HL-60 (cell line): ENCODE measurements around the gene SPATS2L.
A peak's percentile ranks its signal among the peaks of the same experiment; 100 is the strongest.

Source experiments
- DNase-seq, 2 experiments: peaks; one replicate each; pipeline ENCODE4 v3.0.0-alpha.2; 2010 to 2020; ENCODE audit warnings: low read depth in 1 of 2, low spot score in 1 of 2
- H3K27ac ChIP-seq: fragments of 250-450 bp; sonication (Bioruptor Pico); replicated peaks from 2 replicates; pipeline ENCODE4 v1.5.1; 2020; ENCODE audit warnings: mild to moderate bottlenecking, moderate library complexity
- H3K27me3 ChIP-seq: fragments of 250-450 bp; sonication (Bioruptor Pico); 2 replicates; pipeline ENCODE4 v1.5.1; 2021; ENCODE audit warnings: mild to moderate bottlenecking, moderate library complexity; ENCODE audit not compliant: insufficient read depth, poor library complexity, severe bottlenecking
- H3K4me3 ChIP-seq: replicated peaks from 2 replicates; pipeline ENCODE4 v1.5.1; 2011; ENCODE audit warnings: mild to moderate bottlenecking, control low read depth, low read length; ENCODE audit not compliant: insufficient read depth
- GABPA ChIP-seq: IDR thresholded peaks from 2 replicates; pipeline ENCODE4 v1.6.1; 2012; ENCODE audit warnings: low read depth
- POLR2AphosphoS5 ChIP-seq: IDR thresholded peaks from 2 replicates; pipeline ENCODE4 v1.6.1; 2012; ENCODE audit warnings: low read depth
- SPI1 ChIP-seq: IDR thresholded peaks from 2 replicates; pipeline ENCODE4 v1.6.1; 2012; ENCODE audit warnings: low read depth, mild to moderate bottlenecking, borderline replicate concordance
- TF ChIP-seq, protein P1 (sequence below): IDR thresholded peaks from one replicate; pipeline ENCODE4 v1.5.1; 2011; ENCODE audit warnings: low read length, control low read depth, inconsistent platforms; ENCODE audit not compliant: insufficient read depth
- TF ChIP-seq, protein P2 (sequence below): IDR thresholded peaks from 2 replicates; pipeline ENCODE4 v1.6.1; 2012; ENCODE audit warnings: low read depth; ENCODE audit not compliant: insufficient replicate concordance

SPATS2L gene

DNA sequence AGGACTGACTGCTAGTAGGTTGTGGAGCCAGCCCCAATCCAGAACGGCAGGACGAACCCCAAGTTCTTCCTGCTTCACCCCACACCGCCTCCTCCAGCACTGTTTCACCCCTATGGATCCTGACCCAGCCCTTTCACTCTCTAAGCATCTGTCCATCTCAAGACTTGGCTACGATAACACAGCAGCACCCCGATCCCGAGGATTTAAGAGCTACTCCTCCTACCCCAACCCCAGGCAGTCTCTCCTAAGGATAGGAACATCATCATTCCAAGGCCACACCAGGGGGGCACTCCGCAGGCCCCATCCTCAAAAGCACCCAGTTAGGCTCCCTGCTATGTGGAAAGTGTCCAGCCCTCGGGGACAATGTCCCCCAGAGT, 202.7 kb downstream of the SPATS2L start:
- TF ChIP-seq SPI1 (no peak), POLR2AphosphoS5 (no peak), GABPA (no peak)
- TF ChIP-seq, protein P1, sequence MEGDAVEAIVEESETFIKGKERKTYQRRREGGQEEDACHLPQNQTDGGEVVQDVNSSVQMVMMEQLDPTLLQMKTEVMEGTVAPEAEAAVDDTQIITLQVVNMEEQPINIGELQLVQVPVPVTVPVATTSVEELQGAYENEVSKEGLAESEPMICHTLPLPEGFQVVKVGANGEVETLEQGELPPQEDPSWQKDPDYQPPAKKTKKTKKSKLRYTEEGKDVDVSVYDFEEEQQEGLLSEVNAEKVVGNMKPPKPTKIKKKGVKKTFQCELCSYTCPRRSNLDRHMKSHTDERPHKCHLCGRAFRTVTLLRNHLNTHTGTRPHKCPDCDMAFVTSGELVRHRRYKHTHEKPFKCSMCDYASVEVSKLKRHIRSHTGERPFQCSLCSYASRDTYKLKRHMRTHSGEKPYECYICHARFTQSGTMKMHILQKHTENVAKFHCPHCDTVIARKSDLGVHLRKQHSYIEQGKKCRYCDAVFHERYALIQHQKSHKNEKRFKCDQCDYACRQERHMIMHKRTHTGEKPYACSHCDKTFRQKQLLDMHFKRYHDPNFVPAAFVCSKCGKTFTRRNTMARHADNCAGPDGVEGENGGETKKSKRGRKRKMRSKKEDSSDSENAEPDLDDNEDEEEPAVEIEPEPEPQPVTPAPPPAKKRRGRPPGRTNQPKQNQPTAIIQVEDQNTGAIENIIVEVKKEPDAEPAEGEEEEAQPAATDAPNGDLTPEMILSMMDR = no peak
- TF ChIP-seq, protein P2, sequence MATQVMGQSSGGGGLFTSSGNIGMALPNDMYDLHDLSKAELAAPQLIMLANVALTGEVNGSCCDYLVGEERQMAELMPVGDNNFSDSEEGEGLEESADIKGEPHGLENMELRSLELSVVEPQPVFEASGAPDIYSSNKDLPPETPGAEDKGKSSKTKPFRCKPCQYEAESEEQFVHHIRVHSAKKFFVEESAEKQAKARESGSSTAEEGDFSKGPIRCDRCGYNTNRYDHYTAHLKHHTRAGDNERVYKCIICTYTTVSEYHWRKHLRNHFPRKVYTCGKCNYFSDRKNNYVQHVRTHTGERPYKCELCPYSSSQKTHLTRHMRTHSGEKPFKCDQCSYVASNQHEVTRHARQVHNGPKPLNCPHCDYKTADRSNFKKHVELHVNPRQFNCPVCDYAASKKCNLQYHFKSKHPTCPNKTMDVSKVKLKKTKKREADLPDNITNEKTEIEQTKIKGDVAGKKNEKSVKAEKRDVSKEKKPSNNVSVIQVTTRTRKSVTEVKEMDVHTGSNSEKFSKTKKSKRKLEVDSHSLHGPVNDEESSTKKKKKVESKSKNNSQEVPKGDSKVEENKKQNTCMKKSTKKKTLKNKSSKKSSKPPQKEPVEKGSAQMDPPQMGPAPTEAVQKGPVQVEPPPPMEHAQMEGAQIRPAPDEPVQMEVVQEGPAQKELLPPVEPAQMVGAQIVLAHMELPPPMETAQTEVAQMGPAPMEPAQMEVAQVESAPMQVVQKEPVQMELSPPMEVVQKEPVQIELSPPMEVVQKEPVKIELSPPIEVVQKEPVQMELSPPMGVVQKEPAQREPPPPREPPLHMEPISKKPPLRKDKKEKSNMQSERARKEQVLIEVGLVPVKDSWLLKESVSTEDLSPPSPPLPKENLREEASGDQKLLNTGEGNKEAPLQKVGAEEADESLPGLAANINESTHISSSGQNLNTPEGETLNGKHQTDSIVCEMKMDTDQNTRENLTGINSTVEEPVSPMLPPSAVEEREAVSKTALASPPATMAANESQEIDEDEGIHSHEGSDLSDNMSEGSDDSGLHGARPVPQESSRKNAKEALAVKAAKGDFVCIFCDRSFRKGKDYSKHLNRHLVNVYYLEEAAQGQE = no peak
- Histone ChIP-seq H3K4me3 (peak overlapping the region; percentile 69), H3K27ac (peak overlapping the region; percentile 77), H3K27me3 (no peaks in the 10 kb centered on the region)
- no peak for DNase-seq

DNA sequence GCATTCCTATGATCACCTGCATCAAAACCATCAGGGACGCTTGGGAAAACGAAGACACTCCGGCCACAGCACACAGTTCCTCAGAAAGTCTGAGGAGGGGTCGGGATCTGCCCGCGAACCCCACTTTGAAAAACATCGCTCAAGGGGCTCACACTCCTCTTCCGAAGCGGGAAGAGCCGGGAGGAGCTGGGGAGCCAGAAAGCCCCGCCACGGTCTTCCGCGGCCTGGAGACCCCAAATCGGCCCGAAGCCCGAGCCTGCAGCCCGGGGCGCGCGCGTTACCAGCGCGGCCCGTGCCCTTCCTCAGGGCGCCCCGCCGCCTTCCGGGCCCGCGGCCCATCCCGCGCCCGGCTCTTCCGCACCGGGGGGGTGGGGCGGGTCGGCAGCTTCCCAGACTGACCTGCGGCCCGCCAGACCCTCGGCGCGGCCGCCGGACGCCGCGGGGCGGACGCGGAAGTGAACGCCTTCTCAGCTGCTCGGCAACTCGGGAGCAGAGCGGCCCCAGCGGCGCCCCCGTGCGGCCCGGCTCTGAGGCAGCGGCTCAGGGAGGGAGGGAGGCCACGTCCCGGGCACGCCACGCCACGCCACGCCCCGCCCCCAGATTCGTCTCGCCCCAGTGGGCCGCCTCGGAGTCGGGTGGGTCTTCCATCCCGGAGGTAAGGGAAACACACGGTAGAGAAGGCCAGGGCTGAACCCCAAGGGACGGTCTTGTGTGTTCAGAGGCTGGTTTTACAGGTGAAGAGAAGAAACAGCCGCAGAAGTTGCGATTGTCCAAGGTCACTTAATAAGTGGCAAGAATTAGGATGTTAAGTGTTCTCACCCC, 203.3 kb downstream of the SPATS2L start, which contains the start of gene KCTD18:
KCTD18 (minus strand) TSS at position 457 of the 822 bp plus-strand sequence. CDS start 3,052 bp downstream, outside the sequence.
- DNase-seq = peak; percentile 80 to 93
- peak within 1 kb of the TSS; percentile 77 for H3K27ac ChIP-seq
- no peaks in the 10 kb centered on the region for H3K27me3 ChIP-seq
- TF ChIP-seq SPI1 (peak; percentile 22; the same call in 1 of the 2 replicates), POLR2AphosphoS5 (peak; percentile 62; the same call in 1 of the 2 replicates), GABPA (0 out of 2 replicates have a peak, but pooled peaks have one; percentile 16)
- TF ChIP-seq, protein P1 = peak; percentile 34
- TF ChIP-seq, protein P2 = no peak
- H3K4me3 ChIP-seq = peak within 1 kb of the TSS; percentile 69

DNA sequence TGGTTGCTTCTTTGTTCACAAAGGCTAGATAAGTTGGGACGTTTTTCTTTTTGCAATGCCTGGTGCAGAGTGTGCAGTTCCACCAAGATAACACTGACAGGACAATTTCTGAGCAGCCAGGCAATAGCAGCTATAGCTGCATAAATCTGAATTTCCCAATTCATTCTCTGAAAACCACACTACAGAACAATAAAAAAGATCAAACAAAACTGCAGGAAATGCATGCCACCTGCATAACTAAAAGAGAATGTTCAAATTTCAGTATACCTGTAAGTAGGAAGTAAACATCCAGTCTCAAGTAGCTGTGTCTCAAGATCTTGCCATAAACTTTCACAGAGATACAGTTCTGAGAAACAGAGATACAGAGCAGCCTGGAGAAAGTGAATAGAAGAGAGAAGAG, 208.7 kb downstream of the SPATS2L start:
- DNase-seq = no peak
- no peak overlapping the region for H3K27ac ChIP-seq
- H3K27me3 ChIP-seq = no peaks in the 10 kb centered on the region

More for the DNA sequence above, 208.7 kb downstream of the SPATS2L start:
- no peak for TF ChIP-seq POLR2AphosphoS5
- TF ChIP-seq, protein P1 = no peak
- no peak for TF ChIP-seq SPI1
- TF ChIP-seq, protein P2 = no peak
- no peak for TF ChIP-seq GABPA
- H3K4me3 ChIP-seq = no peak overlapping the region
